ENCODE results near the gene SMIM7. TPM values are rescaled to one million over a fixed set of nuclear protein-coding genes. Genes with fewer than 3 reads are reported as not detected.

Gene SMIM7
- total and polyA plus RNA-seq, 11 donors = 27.1 to 73.1 (median 45.2) TPM

- TF ChIP-seq CTCF (IDR thresholded peaks at IDR 0.05) (peak in 5 of 12 donors; percentile 6 to 36 (median 26)), POLR2A (IDR thresholded peaks at IDR 0.05) (peak; percentile 18 to 83)
- Histone ChIP-seq H3K9me3 (no peaks in the 10 kb centered on the region), H3K36me3 (peaks cover 0 to 52% (median 34%) of the 10 kb centered on the region in 9 donors), H3K4me1 (peaks cover 4 to 59% (median 38%) of the 10 kb centered on the region in 12 donors), H3K27ac (peak within 1 kb of the TSS; percentile 92 to 99 (median 98)), H3K27me3 (no peaks in the 10 kb centered on the region), H3K4me3 (peak within 1 kb of the TSS; percentile 75 to 99 (median 90))
- ATAC-seq (peak; percentile 93 to 98 (median 95)), DNase-seq (peak; percentile 96 to 98 (median 96))
- intact Hi-C loops (cut with DNase I) = loop anchor here in 9 of 10 donors (1.0 to 5.0 kb wide), 7 partner anchors 32 to 86 kb away; partner anchors contain the start of genes SLC35E1 (in 5 of the 9), SMIM7 (in 5 of the 9), TMEM38A (in 3 of the 9) and CHERP (in 1 of the 9)
- 0 to 1% (median 0%) methylated on average over 21 to 98 of the region's 98 CpGs for WGBS, 4 donors
Measured at GRCh38 chr19:16628183-16628983, 31.6 kb downstream of the SMIM7 start, which contains the start of gene MED26. Gene MED26 (minus strand): TSS chr19:16628204. CDS start chr19:16627943, 261 bp downstream.

GRCh38 chr19:16627928-16628182 lies 32.1 kb downstream of the SMIM7 start:
- ATAC-seq = no peak
- H3K4me1 ChIP-seq = peaks cover 4 to 64% (median 38%) of the 10 kb centered on the region in 12 donors

GRCh38 chr19:16627193-16627927 lies 32.6 kb downstream of the SMIM7 start:
- Histone ChIP-seq H3K36me3 (peaks cover 0 to 51% (median 29%) of the 10 kb centered on the region in 9 donors), H3K9me3 (no peaks in the 10 kb centered on the region), H3K4me1 (peaks cover 4 to 69% (median 39%) of the 10 kb centered on the region in 12 donors), H3K4me3 (peak overlapping the region; percentile 75 to 99 (median 90)), H3K27me3 (no peaks in the 10 kb centered on the region), H3K27ac (peak overlapping the region; percentile 65 to 99 (median 86))
- no peak for TF ChIP-seq POLR2A (IDR thresholded peaks at IDR 0.05)
- TF ChIP-seq CTCF (IDR thresholded peaks at IDR 0.05) = no peak
- 0% methylated on average over 4 to 52 of the region's 52 CpGs for WGBS, 4 donors
- DNase-seq (peak in 3 of 5 donors; percentile 29 to 68 (median 44)), ATAC-seq (peak in 1 of 4 donors; percentile 1)
- intact Hi-C loops (cut with DNase I) = loop anchor here in 8 of 10 donors (2.0 to 5.0 kb wide), 4 partner anchors 35 to 55 kb away; partner anchors contain the start of genes SLC35E1 (in 6 of the 8), SMIM7 (in 1 of the 8) and TMEM38A (in 1 of the 8)

More at GRCh38 chr19:16627928-16628182, 32.1 kb downstream of the SMIM7 start:
- H3K27ac ChIP-seq = peak overlapping the region; percentile 65 to 99 (median 86)
- no peaks in the 10 kb centered on the region for H3K9me3 ChIP-seq
- intact Hi-C loops (cut with DNase I) = loop anchor here in 9 of 10 donors (1.0 to 5.0 kb wide), 8 partner anchors 32 to 85 kb away; partner anchors contain the start of genes SLC35E1 (in 6 of the 9), SMIM7 (in 5 of the 9), TMEM38A (in 3 of the 9) and CHERP (in 1 of the 9)
- no peaks in the 10 kb centered on the region for H3K27me3 ChIP-seq
- 0% methylated on average over 9 to 38 of the region's 38 CpGs; no CpG with 5 or more reads in 1 of the 4 donors for WGBS, 4 donors
- H3K4me3 ChIP-seq = peak overlapping the region; percentile 75 to 99 (median 90)
- DNase-seq = no peak
- TF ChIP-seq CTCF (IDR thresholded peaks at IDR 0.05) = peak in 1 of 12 donors; percentile 15
- peak in 1 of 2 donors; percentile 32 for TF ChIP-seq POLR2A (IDR thresholded peaks at IDR 0.05)
- peaks cover 0 to 52% (median 34%) of the 10 kb centered on the region in 9 donors for H3K36me3 ChIP-seq

Data from heart left ventricle (tissue), 16 donors.